WTC11 (cell line): Measurements from ENCODE around the gene GRIN1. TPM values are rescaled to one million over a fixed set of nuclear protein-coding genes. Genes with fewer than 3 reads are reported as not detected.

Source experiments
- ATAC-seq: fragments of 200-7000 bp; cut with Tn5 transposase; 2 replicates; pipeline ENCODE4 v1.10.0; 2021; ENCODE audit warnings: mild to moderate bottlenecking, moderate library complexity
- CTCF ChIA-PET: fragments of 300-600 bp; sonication (Branson Sonifier 250); formaldehyde crosslinking; loops from one replicate; lab custom pipeline; 2021; ENCODE audit warnings: antibody characterized with exemption; lab: Charles Lee
- POLR2A ChIA-PET: fragments of 350-600 bp; sonication (Branson Sonifier 250); formaldehyde crosslinking; loops from one replicate; lab custom pipeline; 2021; ENCODE audit warnings: antibody characterized with exemption; lab: Charles Lee
- DNase-seq: peaks from one replicate; pipeline ENCODE4 v3.0.0; 2021; ENCODE audit warnings: low spot score
- H3K27ac Mint-ChIP-seq: 2 replicates; pipeline ENCODE4 v1.8.0; 2021; ENCODE audit warnings: mixed read lengths
- H3K27me3 Mint-ChIP-seq: 2 replicates; pipeline ENCODE4 v1.8.0; 2021; ENCODE audit warnings: low read depth, mild to moderate bottlenecking, moderate library complexity, mixed read lengths
- H3K36me3 Mint-ChIP-seq: 2 replicates; pipeline ENCODE4 v1.8.0; 2021; ENCODE audit warnings: mixed read lengths
- H3K4me1 Mint-ChIP-seq: 2 replicates; pipeline ENCODE4 v1.8.0; 2022; ENCODE audit warnings: mixed read lengths
- H3K4me3 Mint-ChIP-seq: 2 replicates; pipeline ENCODE4 v1.8.0; 2021; ENCODE audit warnings: mild to moderate bottlenecking, moderate library complexity, mixed read lengths
- H3K9me3 Mint-ChIP-seq: 2 replicates; pipeline ENCODE4 v1.8.0; 2021; ENCODE audit warnings: mixed read lengths
- ARID4B ChIP-seq: sonication (generic); formaldehyde crosslinking; IDR thresholded peaks from 2 replicates; pipeline ENCODE4 v1.8.0; 2023; ENCODE audit warnings: missing genetic modification reagents, mild to moderate bottlenecking, borderline replicate concordance
- CREB1 ChIP-seq: sonication (generic); formaldehyde crosslinking; IDR thresholded peaks from 2 replicates; pipeline ENCODE4 v1.8.0; 2023; ENCODE audit warnings: mild to moderate bottlenecking, missing genetic modification reagents
- CTCF ChIP-seq: fragments of 200-600 bp; IDR thresholded peaks from 2 replicates; pipeline ENCODE4 v1.8.0; 2022; ENCODE audit warnings: antibody characterized with exemption
- ELF4 ChIP-seq: sonication (generic); formaldehyde crosslinking; IDR thresholded peaks from 2 replicates; pipeline ENCODE4 v1.8.1; 2022; ENCODE audit warnings: low read depth, mild to moderate bottlenecking, moderate library complexity, missing genetic modification reagents
- NR1H2 ChIP-seq: sonication (generic); formaldehyde crosslinking; IDR thresholded peaks from 2 replicates; pipeline ENCODE4 v1.9.0; 2021; ENCODE audit warnings: mild to moderate bottlenecking, moderate library complexity, missing genetic modification reagents
- RELA ChIP-seq: sonication (generic); formaldehyde crosslinking; IDR thresholded peaks from 2 replicates; pipeline ENCODE4 v1.8.1; 2022; ENCODE audit warnings: missing genetic modification reagents, mild to moderate bottlenecking, borderline replicate concordance
- RORB ChIP-seq: fragments of 250-450 bp; sonication (Bioruptor Pico); IDR thresholded peaks from 2 replicates; pipeline ENCODE4 v1.9.0; 2021; ENCODE audit warnings: mild to moderate bottlenecking
- ZNF281 ChIP-seq: sonication (generic); formaldehyde crosslinking; IDR thresholded peaks from 2 replicates; pipeline ENCODE4 v1.8.0; 2023; ENCODE audit warnings: mild to moderate bottlenecking, missing genetic modification reagents
- ZNF532 ChIP-seq: fragments of 250-450 bp; sonication (Bioruptor Pico); IDR thresholded peaks from 2 replicates; pipeline ENCODE4 v1.9.0; 2021; ENCODE audit warnings: mild to moderate bottlenecking, borderline replicate concordance
- total RNA-seq: library from RNA; stranded (reverse); gene quantifications from 3 replicates; pipeline ENCODE4 v1.2.3, GENCODE V29; 2021

Gene GRIN1
- total RNA-seq, 1 experiment from 2014 or later = 4.1 TPM

- no peaks in the 10 kb centered on the region for H3K4me1 Mint-ChIP-seq
- H3K27me3 Mint-ChIP-seq = peaks cover 8% of the 10 kb centered on the region
- POLR2A ChIA-PET = no interaction called here
- H3K4me3 Mint-ChIP-seq = no peak overlapping the region
- ATAC-seq = no peak
- H3K9me3 Mint-ChIP-seq = no peaks in the 10 kb centered on the region
- H3K27ac Mint-ChIP-seq = no peak overlapping the region
- CTCF ChIA-PET = interaction anchor here (0.9 kb wide), 1 partner anchor 60 kb away, joined by 3 read pairs; no protein-coding TSS in a partner anchor
- DNase-seq = no peak
- TF ChIP-seq RELA (CRISPR knock-in tag) (no peak), CTCF (no peak), NR1H2 (CRISPR knock-in tag) (no peak), CREB1 (CRISPR knock-in tag) (no peak), ZNF281 (CRISPR knock-in tag) (no peak), ELF4 (CRISPR knock-in tag) (no peak), RORB (CRISPR knock-in tag) (no peak), ARID4B (no peak), ZNF532 (CRISPR knock-in tag) (no peak)
- H3K36me3 Mint-ChIP-seq = 0 out of 2 replicates have a peak, but pooled peaks cover 7% of the 10 kb centered on the region
Observed at GRCh38 chr9:137109250-137110146, 29.5 kb upstream of the GRIN1 start.
